Stimulated activated naive CD8-positive, alpha-beta T cell treated with anti-CD3 and anti-CD28 coated beads, Interleukin-15, Interleukin-2, amounts not matched to agents 100 U/mL and 50 U/mL, for 24 hours (primary cell): ENCODE results near the gene TNFRSF6B.
"Not testable (repeated sequence)": the region's sequence is repeated elsewhere in the genome, so short reads cannot be mapped to it uniquely, and the experiment has no call there.

Experiments
- ATAC-seq: fragments of 150-1000 bp; cut with Tn5 transposase; one replicate; pipeline ENCODE4 v1.10.0; 2021
- DNase-seq: peaks from one replicate; pipeline ENCODE4 v3.0.0; 2021

TNFRSF6B gene

DNA sequence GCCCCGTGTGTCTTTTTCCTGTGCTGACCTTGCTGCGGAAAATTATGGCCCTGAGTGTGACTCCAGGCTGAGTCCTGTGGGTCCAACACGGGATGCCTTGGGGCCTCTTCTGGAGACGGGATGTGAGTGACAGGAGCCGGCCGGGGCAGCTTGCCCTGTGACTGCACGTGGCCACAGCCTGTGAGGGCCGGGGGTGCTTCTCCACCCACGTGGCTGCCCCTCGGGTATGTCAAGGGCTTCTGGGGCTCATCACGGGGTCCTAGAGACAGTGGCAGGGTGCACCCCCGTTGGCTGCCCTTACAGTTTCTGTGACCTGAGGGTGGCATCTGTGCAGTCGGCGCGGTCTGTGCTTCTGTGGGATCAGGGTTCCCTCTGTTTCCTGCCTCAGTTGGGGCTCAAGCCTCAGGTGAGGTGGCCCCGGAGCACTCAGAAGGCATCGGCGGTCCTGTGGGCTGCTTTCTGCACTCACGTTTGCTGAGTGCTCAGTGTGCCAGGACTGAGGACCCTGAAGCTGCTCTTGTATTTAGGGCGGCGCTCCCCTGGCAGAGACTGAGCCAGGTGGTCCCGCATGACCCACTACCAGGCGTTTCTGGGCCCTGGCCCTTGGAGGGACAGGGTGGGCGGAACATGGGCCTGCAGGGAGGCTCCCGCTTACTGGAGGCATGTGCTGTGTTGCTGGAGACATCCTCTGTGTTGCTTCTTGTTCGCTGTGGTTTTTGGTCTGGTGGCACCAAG, 33.0 kb upstream of the TNFRSF6B start:
- ATAC-seq: no peak

DNA sequence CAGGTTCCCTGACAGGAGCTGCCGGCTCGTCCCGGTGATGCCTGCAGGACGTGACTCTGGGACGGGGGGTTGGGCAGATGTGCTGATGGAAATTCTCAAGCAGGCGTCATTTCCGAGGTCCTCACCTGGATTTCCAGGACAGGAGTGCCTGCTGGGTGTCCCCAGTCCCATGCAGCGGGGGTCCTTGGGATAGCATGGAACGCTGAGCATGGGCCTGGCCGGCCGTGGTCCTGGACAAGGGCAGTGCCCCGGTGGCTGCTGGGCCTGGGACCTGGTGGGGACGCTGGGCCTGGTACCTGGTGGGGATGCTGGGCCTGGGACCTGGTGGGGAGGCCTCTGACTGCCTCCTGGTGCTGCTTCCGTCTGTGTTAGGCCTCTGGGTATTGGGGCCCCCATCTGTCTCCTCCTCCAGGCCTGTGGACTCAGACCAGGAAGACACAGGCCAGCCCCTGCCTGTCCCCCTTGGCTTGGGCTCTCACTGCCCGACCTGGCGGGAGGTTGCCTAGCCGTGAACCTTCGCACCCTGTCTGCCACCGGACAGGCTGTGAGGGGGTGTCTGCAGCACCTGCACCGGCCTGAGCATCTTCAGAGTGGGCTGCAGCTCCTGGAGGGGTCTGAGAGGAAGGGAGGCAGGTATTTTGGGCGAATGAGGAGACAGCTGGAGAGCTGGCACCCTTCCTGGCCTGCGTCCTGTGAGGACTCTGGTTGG, 32.2 kb upstream of the TNFRSF6B start:
- ATAC-seq (no peak), DNase-seq (no peak)

More for the DNA sequence above, 33.0 kb upstream of the TNFRSF6B start:
- DNase-seq: no peak

DNA sequence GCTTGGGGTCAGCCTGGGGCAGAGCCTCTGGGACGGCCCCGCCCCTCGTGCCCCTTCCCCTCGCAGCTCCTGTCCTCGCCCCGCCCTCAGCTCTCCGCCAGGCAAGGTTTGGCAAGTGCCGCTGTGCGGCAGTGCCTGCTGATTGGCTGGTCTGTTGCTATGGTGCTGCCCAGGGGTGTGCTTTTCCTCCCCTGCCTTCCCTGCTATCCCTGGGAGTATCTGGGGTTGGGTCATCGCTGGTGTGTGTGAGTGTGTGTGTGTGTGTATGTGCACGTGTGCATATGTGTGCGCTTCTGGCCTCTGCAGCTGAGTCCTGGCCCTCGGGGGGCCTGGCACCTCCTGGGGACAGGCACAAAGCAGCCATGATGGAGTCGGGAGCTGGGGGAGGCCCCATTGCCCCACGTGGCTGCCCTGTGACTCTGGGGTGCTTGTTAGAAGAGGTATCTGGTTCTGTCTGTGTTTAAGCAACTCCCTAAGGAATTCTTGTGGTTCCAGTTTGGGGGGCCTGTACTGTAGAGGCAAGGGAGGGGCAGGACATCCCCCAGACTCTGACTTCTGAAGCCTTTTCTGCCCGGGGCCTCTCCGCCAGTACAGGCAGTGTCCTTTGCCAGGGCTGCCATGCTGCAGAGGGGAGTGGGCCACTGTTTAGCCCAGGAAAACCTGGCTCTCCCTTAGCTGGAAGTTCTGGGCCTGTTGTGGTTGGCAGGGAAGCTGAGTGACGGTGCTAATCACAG, 31.4 kb upstream of the TNFRSF6B start:
- DNase-seq: no peak

DNA sequence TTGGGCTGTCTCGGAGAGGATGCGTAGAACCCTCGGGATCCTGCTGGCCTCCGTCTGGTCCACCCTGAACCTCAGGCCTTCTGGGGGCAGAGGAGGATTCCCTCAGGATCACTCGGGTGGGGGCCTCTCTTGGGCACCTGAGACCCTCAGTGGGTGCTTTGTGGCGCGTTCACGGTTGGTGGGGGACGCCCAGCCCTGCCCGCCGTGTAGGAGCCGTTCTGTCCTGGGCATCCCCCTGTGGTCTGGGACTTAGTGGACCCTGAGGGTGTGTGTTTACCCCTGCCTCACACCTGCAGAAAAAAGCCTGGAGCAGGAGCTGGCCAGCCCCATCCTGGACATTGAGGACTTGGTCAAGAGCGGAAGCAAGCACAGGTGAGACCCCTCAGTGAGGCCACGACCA, 30.7 kb upstream of the TNFRSF6B start:
- DNase-seq (no peak), ATAC-seq (no peak)

More for the DNA sequence above, 31.4 kb upstream of the TNFRSF6B start:
- ATAC-seq: no peak

DNA sequence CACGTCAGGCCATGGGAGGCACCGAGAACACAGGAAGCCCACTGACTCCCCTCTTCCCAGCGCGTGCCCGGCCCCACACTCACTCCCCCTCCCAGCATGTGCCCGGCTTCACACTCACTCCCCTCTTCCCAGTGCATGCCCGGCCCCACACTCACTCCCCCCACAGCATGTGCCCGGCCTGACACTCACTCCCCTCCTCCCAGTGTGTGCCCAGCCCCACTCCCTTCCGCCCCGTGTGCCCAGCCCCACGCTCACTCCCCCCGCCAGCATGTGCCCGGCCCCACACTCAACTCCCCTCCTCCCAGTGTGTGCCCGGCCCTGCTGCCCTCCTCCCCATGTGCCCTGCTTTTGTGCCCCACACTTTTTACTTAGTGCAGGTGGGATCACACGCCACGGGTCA, 28.6 kb upstream of the TNFRSF6B start:
- no peak for ATAC-seq
- no peak for DNase-seq

DNA sequence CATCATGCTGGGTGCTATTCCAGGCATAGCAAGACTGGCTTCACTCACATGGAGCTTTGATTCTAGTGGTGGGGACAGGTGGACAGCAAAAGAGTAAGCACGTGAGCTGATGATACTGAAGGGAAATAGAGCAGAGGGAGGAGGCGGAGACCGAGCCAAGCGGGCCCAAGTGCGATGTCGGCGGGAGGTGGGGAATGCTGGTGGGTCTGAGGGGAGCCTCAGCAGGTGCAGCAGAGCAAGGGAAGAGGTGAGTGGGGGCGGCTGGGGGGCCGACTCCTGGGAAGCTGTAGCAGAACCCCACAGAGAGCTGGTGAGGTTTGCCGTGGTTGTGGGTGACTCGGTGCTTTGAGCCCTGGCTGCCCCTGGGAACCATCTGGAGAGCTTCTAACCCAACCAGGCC, 28.1 kb upstream of the TNFRSF6B start:
- ATAC-seq (no peak), DNase-seq (no peak)

DNA sequence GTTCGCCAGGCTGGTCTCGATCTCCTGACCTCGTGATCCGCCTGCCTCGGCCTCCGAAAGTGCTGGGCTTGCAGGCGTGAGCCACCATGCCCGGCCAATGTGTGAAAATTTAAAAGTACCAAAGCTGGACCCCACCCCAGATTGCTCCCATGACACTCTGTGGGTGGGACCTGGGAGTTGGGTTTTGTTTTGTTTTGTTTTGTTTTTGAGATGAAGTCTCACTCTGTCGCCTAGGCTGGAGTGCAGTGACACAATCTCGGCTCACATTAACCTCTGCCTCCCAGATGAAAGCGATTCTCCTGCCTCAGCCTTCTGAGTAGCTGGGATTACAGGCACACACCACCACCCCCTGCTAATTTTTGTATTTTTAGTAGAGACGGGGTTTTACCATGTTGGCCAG, 24.8 kb upstream of the TNFRSF6B start:
- not testable (repeated sequence) for DNase-seq, ATAC-seq

DNA sequence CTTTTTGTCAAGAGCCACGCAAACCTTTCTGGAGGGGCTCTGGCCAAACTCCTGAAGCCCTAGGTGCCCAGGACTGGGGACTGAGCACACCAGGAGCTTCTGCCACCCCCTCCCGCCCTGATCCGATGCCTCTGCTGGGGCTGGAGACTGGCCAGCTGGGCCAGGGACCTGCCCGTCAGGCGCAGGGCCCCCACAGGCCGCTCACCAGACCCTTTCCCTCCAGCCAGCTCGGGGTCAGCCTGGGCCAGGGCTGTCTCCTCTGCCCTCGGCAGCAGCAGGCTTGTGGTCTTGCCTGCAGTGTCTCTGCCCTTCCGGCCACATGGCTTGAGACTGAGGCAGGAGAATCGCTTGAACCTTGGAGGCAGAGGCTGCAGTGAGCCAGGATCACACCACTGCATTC, 23.8 kb upstream of the TNFRSF6B start:
- ATAC-seq (no peak), DNase-seq (no peak)

DNA sequence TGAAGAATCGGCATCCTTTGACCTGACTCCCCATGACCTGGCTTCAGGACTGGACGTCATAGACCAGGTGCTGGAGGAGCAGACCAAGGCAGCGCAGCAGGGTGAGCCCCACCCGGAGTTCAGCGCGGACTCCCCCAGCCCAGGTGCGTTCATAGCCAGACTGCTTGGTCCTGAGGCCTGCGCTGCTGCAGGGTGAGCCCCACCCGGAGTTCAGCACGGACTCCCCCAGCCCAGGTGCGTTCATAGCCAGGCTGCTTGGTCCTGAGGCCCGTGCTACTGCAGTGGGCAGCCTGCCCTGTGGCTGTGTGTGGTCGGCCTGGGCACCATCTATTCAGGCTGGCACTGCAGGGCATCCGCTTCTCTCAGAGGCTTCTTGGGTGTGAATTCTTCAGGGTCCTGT, 22.5 kb upstream of the TNFRSF6B start:
- no peak for ATAC-seq

DNA sequence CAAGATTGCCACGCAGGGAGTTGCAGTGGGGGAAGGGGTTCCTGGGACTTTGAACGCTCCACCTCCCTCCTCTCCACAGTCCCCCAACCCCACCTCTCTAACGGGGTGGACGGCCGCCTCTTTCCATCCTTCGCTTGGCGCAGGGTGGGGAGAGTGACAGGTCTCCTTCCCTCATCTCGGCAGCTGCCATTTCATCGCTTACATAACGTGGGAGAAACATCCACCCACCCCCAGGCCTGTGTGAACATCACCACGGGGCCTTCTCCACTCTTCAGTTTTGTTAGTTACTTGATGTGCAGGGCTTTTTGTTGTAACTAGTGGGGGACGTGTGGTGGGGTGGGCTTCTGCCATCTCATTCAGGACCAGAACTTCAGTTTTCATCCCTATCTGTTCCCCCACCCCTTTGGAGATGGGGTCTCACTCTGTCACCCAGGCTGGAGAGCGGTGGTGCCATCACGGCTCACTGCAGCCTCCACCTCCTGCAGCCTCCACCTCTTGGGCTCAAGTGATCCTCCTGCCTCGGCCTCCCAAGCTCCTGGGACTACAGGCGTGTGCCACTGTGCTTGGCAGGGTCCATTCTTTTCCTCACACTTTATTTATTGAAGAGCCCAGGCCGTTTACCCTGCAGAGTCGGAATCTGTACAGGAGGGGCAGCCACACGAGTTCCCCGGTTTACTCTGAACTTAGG, 20.6 kb upstream of the TNFRSF6B start:
- no peak for DNase-seq
- ATAC-seq: no peak

More for the DNA sequence above, 22.5 kb upstream of the TNFRSF6B start:
- no peak for DNase-seq

DNA sequence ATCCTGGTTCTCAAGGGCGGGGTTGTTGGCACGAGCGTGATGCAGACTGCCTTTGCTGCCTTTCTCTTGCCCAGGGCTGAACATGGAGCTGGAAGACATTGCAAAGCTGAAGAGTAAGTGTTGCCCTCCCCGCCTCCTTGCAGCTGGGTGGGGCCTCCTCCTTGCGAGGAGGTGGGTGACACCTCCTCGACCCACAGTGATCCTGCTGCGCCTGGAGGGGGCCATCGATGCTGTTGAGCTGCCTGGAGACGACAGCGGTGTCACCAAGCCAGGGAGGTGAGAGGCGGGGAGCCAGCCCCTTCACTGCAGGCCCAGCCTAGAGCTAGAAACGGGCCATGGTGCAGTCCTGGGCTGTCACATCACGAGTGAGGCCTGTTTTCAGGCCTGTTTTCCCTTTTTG, 18.4 kb upstream of the TNFRSF6B start:
- DNase-seq (no peak), ATAC-seq (no peak)

DNA sequence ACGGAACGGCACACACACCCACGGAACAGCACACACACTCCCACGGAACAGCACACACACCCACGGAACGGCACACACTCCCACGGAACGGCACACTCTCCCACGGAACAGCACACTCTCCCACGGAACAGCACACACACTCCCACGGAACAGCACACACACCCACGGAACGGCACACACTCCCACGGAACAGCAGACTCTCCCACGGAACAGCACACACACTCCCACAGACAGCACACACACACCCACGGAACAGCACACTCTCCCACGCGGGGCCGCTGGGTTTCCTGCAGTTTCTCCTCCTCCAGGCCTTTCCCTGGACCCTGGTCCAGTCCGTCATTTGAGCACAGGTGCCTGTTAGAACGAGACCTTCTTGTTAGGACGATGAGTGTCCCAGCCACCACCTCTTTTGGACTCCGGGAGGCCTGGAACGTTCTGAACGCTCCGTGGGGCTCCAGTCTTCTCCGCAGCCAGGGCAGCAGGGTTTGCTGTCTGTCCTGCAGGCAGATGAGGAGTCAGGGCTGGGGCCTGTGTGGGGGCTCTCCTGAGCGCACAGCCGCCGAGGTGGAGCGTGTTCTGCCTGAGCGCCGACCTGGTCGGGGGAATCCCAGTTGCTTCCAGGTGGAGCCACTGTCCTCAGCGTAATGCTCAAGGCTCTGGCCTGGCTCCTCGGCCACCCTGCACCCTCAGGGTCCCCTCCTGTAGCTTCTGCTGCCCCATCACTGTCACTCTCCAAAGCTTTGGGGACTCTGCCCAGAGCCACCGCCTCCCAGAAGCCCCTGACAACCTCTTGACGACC, 17.6 kb upstream of the TNFRSF6B start:
- DNase-seq: no peak
- ATAC-seq: no peak

DNA sequence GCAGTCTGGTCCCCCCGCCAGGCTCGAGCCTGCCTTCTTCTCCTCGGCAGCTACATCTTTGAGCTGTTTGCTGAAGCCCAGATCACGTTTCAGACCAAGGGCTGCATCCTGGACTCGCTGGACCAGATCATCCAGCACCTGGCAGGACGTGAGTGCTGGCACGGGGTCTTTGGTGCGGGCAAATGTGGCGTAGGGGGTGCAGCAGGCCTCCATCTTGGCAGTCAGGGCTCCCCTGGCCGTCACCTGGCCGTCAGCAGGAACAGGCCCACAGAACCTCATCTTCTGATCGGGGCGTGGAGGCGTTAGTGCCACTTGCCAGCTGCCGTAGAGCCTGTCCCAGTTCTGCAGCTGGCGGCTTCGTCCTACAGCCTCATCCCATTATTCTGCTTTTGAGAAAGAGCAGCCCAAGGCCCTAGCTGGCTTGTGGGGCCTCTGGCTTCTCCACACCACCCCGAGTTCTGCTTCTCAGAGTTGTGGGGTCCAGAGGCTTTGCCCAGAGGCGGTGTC, 16.6 kb upstream of the TNFRSF6B start:
- DNase-seq: no peak
- no peak for ATAC-seq

DNA sequence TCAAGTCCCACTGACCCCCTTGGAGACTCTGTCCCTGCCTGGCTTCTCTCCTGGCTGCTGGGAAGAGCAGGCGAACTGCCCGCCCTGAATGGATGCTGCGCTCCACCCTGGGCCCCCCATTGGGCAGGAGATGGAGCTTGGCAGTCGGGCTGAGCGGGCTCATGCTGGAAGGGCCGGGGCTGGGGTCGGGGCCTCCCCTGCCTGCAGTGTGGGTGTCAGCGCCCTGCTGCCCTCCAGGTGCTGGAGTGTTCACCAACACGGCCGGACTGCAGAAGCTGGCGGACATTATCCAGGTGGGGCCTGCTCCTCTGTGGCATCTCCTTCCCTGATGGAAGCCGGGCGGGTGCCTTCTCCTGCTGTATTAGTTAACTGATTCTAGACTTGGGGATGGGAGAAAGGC, 16.0 kb upstream of the TNFRSF6B start:
- DNase-seq: no peak
- ATAC-seq: no peak

DNA sequence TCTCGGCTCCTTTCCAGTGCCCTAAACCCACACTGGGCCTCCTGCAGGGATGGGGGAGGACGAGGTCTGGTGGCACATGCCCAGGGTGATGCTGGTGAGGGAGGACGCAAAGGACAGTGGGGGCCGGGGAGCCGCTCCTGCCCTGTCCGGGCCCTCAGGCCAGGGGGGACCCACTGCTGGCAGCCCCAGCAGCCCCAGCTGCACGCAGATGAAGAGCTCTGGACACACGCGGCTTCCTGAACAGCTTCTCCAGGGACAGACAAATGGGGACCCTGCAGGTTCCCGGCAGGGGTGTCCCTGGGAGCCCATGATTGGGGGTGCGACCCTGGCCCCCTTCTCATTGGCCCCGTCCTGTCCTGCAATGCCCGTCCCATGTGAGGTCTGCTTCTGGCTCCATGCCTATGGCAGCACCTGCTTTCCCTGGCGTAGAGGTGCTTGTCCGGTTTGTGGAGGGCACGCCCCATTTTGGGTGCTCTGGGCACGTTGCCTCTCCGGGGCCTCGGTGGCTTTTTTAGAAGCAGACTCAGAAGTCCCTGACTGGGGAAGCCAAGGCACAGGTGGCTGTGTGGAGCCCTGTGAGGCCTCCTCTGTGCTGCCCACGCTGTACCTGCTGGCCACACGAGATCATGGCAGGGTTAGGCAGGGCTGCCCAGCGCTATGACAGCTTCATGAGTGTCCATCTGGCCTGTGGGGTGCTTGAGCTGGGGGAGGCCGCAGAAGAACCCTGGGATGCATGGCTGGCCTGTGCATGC, 15.4 kb upstream of the TNFRSF6B start:
- DNase-seq (no peak), ATAC-seq (no peak)

DNA sequence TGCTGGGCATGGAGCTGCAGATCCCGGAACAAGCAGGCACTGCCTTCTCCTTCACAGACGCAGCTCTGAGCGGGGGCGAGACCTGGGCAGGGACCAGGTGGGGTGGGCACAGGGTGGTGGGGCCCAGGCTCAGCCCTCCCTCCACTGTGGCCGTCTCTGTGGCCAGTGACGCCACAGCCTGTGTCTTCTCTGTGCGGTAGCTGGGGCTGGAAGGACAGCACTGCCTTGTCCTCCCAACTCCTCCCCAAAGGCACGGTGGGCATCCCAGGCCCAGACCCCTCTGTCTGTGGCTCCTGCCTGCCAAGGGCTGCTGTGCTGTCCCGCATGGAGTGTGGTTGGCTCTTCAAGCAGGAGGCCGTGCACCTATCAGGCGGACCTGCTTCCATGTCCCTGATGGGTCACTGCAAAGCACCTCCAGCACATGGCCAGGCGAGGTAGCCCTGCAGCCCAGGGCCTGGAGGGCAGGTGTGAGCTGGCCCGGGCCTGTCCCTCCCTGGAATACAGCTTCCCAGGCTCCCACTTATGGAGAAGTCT, 14.8 kb upstream of the TNFRSF6B start:
- no peak for DNase-seq
- ATAC-seq: no peak

DNA sequence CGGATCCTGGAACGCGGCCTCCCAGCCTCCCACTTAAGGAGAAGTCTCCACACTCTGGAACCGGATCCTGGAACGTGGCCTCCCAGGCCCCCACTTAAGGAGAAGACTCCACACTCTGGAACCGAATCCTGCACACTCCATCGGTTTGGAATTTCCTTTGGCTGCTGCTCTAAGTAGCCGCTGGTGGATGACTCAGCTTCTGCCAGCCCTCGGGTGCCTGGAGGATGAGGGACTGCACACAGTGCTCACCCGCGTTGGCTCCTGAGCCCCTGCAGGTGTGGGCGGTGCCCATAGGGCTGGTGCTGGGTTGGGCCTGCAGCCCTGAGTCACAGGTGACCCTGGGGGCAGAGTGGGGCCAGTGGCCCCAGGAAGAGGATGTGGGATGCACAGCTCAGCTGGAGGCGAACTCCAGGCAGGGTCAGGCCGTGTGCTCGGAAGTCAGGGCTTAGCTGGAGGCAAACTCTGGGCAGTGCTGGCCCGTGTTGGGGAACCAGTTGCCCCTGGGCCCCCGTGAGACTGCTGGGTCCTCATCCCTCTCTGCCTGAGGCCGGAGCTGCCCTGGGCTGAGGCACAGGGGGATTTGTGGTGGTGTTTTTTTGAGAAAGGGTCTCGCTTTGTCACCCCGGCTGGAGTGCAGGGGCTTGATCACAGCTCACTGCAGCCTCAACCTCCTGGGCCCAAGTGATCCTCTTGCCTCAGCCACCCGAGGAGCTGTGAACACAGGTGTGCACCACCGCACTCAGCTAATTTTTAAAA, 13.9 kb upstream of the TNFRSF6B start:
- no peak for DNase-seq
- ATAC-seq: peak; percentile 39

DNA sequence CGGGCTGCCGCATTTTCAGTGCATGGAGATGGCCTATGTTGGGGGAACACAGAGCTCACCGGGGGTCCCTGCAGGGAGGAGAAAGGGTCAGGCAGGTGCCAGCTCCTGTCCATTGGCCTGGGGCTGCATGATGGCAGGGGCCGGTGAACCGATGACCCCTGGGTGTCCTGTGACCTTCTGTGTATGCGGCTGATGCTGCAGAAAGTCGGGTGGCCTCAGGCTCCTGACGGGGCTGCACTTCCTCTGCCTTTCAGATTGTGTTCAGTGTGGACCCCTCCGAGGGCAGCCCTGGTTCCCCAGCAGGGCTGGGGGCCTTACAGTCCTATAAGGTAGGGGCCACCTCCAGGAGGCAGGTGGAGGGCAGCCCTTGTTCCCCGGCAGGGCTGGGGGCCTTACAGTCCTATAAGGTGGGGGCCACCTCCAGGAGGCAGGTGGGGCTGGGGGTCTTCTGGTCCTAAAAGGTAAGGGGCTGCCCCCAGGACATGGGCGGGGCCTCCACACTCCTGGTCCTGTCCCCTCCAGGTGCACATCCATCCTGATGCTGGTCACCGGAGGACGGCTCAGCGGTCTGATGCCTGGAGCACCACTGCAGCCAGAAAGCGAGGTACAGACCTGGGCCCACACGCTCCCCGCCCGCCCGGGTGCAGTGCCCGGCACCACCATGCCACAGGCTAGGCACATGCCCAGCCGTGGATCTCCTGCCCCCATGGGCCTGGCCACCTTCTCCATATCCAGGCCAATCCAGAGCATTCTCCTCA, 11.0 kb upstream of the TNFRSF6B start:
- ATAC-seq (no peak), DNase-seq (no peak)

DNA sequence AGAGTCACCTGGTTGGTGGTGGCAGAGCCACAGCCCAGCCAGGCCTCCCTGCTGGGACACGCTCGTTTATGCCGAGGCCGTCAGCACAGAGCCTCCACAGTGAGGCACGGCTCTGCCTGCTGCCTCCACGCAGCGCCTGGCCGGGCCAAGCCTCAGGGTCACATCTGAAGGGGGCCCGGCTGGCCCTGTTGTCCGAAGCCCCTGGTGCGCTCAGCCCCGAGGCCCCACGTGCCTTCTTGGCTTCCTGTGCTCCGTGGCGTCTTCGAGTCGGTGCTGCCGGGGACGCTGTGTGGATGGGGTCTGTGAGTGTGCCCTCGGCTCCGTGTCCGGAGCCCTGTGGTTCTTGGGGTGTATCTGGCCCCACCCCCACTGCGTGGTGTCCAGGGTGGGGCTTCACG, 10.4 kb upstream of the TNFRSF6B start:
- ATAC-seq (no peak), DNase-seq (no peak)
